ENCODE data around the gene NCR2.
A peak's percentile ranks its signal among the peaks of the same experiment; 100 is the strongest.

Gene NCR2

DNA sequence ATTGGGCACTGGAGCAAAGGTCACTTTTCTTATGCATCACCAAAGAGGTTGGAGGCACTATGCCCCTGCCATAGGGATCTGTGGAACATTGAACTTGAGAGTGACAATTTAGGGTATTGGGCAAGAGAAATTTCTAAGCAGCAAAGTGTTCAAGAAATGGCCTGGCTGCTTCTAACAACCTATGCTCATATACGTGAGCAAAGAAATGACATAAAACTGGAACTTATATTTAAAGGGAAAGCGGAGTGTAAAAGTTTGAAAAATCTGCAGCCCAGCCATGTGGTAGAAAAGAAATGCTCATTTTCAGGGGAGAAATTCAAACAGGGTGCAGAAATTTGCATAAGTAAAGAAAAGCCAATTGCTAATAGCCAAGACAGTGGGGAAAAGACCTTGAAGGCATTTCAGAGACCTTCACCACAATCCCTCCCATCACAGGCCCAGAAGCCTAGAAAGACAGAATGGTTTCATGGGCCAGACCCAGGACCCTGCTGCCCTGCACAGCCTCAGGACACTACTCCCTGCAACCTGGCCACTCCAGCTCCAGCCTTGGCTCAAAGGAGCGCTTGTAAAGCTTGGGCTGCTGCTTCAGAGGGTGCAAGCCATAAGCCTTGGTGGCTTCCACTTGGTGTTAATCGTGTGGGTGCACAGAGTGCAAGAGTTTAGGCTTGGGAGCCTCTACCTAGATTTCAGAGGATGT, 24.4 kb downstream of the NCR2 start:
- peak; percentile 15 for DNase-seq

DNA sequence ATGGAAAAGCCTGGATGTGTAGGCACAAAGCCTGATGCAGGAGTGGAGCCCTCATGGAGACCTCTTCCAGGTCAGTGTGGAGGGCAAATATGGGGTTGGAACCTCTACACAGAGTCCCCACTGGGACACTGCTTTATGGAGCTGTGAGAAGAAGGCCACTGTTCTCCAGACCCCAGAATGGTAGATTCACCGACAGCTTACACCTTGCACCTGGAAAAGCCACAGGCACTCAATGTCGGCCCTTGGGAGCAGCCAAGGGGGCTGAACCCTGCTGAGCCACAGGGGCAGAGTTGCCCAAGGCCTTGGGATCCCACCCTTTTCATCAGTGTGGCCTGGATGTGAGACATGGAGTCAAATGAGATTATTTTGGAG, 24.9 kb downstream of the NCR2 start:
- DNase-seq: no peak

DNA sequence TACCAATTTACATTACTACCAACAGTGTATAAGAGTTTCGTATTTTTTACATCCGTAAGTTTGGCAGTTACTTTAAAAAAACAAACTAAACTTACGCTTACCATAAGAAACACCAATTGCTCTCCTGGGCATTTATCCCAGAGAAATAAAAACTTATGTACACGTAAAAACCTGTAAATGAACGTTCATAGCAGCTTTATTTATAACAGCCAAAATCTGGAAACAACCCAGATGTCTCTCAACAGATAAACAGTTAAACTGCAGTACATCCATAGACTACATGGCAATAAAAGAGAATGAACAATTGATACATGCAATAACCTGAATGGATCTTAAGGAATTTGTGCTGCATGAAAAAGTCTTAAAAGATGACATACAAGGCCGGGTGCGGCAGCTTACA, 30.7 kb downstream of the NCR2 start:
- no peak for DNase-seq

DNA sequence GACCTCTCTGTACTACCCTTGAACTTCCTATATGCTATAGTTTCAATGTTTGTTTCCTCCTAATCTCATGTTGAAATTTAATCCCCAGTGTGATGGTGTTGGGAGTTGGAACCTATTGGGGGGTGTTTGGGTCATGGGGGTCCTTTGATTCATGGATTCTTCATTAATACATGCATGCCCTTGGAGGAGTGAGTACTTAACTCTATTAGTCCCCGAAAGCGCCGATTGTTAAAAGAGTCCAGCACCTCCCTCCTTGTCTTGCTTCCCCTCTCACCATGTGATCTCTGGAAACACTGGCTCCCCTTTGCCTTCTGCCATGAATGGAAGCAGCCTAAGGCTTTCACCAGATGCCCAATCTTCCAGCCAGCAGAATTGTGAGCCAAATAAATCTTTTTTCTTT, 31.7 kb downstream of the NCR2 start:
- no peak for DNase-seq

DNA sequence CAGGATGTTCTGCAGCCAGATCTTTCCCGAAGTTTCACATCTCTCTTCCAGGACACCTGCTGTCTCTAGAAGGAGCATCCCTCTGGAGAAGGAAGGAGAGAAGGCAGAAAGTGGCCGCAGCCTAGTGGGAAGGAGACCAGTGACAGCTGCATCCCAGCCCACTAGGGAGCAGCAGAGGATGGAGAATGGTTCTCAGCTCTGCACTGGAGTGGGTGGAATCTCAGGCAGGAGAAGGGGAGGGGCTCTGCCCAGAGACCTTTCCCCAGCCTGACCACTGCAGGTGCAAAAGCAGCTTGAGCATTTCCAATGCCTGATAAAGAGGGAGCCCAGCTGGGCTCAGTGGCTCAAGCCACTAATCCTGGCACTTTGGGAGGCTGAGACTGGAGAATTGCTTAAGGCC, 32.3 kb downstream of the NCR2 start:
- peak; percentile 92 for DNase-seq

DNA sequence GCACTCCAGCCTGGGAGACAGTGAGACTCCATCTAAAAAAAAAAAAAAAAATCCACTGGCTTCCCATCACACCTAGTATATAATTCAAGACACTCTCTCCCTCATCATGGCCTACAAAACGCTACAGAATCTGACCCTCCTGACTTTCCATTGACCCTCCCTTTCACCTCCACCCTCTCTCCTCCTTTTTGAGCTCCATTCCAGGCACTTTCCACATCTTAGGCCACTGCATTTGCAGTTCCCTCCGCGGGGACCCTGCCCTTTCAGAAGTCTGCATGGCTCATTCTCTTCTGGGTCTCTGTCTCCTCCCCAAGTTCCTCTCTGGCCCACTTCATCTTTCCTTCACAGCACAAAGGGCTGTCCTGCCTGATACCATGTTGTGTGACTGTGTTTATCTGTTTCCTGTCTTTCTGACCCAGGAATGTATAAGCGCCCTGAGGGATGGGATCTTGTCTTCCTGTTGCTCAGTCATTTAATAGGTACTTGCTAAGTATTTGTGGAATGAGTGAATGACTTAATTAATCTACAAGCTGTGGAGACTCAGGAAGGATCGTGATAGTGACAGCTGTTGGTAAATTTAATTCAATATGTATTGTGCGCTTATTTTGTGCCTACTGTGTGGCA, 35.2 kb downstream of the NCR2 start:
- DNase-seq: peak; percentile 64

DNA sequence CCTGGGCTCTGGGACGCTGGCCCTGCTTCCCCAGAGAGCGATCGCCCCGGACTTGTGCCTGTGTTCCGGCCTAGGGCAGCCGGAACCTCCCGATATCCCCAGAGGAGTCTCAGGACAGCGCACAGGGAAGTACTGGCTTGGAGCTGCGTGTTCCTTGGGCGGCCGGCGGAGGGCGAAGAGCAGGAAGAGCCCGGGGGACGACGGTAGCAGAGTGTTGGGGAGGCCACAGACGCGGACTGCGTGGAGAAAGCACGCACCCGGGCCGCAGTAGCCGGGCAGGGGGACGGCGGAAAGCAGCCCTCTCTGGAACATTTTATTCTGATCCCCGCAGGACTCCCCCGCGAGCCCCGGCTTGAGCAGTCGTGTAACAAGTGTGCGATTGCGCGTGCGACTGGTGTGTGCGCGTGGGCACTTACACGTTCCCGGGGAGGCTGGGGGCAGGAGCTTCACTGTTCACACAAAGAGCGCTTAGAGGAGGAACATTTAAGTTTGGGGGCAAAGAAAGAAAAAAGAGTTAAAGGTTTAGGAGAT, 36.1 kb downstream of the NCR2 start:
- DNase-seq: peak; percentile 69

DNA sequence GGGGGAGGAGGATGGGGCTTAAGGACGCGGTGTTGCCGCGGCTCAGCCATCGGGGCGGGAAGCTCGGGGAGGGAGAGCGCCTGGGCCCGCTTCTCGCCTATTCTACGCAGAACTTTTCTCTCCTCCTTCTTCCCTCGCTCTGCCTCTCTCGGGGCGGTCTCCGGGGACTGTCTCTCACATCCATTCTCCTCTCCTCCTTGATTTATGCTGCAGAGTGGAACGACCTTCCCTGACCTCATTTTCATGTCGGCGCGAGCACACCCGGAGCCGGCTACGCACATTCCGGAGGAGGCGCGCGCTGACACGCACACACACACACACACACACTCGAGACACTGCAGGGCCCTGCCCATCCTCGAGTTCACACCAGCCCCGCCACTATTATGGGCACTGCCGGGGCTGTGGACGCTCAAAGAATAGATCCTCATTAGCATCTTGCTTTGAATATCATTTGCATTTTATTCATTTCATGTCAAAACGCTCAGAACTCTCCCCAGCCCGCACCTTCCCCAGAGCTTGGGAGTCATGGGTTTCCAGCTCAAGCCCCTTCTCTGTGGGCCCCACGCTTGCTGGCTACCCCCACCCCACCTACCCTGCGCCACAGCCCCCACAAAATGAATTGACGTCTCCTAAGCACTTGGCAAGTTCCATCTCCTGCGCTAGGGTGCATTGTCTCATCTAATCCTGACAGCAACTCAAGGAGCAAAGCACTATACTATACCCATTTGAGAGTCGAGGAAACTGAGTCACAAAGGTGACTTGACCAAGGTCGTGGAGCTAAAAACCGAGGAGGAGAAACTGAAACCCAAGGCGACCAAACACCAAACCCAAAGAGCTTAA, 36.8 kb downstream of the NCR2 start:
- DNase-seq: peak; percentile 59

DNA sequence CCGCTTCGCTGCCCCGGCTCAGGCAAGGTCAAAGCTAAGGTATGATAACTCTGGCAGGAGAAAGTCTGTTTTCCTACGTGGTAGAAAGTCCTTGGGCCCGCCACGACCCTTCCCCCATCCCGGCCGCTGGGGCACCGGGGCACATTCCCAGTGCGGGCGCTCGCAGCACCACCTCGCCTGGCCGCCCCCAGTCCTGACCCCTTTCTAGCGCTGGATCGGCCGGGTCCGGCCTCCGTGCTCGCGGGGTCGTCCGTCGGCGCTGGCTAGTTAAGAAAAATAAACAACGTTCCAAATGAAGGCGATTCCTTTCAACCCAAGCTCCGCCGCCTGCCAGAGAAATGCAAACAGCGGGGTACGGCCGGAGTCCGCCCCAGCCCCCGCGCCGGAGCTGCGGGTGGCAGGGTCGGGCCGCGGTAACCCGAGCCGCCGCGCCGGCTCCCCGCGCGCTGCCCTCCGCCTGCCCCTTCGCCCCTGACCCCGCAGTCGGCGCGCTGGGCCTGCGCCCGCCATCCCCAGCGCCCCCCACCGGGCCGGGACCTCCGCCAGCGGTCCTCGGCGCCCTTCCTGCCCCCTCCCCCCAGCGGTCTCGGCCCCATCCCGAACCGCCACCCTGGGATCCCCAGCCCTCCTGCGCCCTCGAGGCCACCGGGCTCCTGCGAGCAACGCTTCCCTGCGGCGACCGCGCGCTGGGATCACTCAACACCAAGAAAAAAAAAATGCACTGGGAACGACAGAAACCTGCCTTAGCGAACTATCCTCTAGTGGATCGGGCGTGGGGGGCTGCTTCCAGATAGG, 37.6 kb downstream of the NCR2 start:
- DNase-seq: peak; percentile 72

DNA sequence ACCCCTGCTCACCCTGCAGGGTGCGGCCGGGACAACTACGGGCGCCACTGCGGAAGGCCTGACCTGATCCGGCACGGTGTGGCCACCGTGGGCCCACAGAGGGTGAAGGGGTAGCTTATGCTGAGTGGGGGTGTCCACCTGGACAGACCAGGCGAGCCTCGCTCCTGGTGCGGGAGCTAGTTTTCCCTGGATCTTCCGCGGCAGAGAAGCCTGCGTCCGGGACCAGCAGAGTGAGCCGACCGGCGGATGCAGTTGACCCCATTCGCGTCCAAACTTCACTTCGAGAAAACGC, 38.2 kb downstream of the NCR2 start:
- no peak for DNase-seq

DNA sequence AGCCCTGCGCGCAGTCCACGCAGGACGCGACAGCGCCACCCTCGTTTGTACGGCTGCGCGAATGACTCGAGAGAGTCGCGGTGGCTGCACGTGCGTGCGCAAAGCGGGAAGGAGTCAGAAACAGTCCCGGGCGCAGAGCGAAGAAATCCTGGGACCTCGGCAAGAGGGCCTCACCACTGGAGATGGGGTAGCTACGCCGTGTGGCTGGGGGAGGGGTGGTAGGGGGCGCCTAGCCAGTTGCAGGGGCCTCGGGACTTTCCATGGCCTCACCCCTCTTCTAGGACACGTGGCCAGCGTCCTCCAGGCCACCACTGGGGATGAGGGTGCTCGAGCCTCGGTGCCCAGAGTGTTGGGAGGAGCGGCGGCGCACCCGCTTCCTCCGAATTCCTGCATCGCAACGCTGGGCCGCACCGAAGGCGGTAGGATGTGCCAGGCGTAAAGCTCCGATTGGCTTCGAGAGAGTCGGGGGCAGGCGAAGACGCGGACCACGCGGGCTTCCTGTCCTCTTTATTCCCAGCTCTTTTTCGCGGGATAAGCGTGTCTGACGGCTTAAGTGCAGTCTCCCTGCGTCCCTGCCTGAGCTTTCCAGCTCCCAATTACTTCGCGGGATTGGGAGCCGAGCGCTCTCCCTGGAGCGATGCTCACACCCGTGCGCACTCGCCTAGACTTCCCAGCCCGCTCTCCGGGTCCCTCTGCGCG, 38.7 kb downstream of the NCR2 start:
- peak; percentile 44 for DNase-seq

DNA sequence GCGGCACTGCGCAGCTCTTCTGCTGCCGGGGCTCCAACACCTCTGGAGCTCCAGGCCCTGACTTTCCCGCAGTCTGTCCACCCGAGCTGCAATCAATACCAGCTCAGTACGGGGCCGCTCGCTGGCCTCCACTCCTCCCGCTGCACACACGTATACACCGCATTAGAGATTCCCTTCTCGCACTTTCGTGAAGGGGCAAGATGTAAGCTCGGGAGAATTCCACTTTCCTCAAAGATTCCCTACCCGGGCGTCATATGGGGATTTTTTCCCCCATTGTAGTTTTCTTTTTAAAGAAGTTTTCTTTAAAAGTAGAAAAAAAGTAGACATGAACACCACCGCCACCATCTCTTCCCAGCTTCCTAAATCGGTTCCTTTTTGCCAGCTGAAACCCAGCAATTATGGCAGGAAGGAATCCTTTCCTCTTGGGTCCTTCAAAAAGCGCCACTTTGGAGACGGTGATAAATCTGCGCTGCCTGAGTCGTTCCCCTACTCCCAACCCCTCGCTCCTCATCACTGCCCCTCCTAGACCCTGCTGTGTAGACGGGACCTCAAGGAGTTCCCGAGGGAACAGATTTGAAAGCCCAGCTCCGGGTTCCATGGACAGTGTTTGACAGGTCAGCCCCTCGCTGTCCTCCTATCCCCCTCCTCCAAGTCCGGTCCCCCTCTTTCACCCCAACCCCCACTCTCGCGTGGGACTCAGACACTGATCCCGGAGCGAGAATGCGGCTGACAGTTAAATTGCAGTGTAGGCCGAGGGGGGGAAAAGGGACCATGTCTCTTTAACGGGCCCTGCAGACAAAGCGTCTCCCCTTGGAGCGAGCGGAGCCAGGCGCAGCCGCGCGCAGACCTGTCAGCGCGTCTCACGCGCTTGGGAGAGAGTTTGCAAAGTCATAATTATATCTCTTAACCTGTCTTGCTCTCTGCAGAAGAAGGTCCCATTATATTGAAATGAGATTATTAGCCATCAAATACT, 39.5 kb downstream of the NCR2 start:
- DNase-seq: peak; percentile 78

DNA sequence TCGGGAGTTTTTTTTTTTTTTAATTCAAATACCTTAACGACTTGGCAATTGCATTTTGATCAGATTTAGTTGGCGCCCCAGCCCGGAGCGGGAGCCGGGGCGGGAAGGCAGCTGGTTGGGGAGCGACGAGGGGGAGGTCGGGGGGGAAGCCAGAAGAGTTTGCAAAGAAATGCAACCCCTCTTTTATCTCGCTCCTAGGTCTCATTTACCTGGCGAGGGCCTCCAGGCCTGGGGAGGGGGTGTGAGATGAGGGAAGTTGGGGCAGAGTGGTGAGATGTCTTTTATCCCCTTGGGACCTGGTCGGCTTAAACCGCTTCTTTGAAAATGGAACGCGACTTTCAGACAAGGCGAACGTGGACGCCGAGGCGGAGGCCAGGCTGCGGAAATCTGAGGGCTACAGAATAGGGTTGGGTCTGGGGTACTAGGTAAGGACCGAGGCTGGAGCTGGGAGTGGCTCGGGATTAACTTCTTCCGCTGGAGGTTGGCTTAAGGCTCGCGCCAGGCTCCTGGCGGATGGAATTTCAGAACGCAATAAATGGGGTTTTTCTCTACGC, 40.3 kb downstream of the NCR2 start:
- DNase-seq: peak; percentile 53

DNA sequence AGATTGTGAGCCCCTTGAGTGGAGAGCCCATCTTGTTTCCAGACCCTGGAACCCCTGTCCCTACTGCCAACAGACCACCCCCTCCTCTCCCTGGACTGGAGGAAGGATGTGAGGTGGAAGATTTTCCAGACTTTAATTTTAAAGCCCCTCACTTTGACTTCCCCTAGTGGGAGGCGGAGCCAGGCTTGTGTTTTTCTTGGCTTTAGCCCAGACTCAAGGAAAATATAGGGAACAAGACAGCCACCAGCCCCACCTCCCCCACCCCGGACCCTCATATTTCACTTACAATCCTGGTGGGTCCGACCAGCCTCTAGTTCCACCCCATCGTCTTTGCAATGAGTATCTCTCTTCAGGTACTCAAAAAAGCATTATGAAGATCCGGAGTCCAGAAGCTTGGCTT, 40.8 kb downstream of the NCR2 start:
- no peak for DNase-seq

DNA sequence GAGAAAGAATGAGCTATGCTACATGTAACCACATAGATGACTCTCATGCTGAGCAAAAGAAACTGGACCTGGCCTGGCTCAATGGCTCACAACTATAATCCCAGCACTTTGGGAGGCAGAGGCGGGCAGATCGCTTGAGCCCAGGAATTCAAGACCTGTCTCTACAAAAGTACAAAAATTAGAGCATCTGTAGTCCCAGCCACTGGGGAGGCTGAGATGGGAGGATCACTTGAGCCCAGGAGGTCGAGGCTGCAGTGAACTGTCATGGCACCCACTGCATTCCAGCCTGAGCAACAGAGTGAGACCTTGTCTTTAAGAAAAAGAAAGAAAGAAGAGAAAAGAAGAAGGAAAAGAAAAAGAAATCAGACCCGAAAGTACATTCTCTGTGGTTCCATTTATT, 41.7 kb downstream of the NCR2 start:
- no peak for DNase-seq

DNA sequence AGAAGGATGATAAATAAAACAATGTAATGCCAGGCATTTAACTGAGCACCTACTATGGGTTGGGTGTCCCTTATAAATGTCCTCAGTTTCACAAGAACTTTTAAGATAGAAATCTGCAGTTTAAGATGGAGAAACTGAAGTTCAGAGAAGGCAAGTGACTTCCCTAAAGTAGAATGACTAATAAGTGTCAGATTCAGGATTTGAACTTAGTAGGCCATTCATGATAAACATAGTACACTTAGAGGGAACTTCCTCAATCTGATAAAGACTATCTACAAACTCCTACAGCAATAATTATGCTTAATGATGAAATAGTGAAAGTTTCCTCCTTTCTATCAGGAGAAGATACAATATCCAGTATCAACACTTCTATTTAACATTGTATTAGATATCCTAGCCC, 43.9 kb downstream of the NCR2 start:
- no peak for DNase-seq

DNA sequence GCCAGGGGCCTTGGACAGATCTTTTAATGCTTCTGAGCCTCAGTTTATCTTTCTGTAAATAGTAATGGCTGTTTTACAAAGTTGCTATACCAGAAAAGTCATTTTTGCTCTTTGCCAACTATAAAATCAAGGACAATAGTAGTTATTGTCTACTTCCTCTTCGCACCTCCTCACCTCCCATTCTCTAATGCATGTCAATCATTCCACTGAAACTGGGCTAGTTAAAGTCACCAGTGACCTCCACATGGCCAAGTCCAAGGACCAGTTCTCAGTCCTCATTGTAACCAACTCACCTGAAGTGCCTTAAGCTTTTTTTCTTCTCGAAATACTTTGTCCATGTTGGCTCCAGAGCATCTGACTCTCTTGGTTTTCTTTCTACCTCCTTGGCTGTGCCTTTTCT, 51.2 kb downstream of the NCR2 start:
- DNase-seq: no peak

DNA sequence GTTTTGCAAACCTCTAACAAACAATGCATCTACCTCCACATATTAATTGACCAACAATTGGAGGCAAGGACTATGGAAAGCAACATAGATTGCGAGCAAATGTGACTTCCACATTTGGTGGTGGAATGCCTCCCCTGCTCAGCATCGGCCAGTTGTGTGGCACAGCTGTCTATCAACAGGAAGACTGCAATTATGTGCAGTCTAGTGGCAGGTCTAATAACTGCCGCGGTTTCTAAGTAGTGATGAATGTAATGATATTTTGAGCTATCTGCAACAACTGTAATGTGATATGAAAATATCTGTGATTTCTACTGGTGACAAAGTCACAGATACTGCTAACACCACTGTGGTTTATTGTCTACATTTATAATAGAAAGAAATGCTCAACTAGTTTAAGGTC, 56.8 kb downstream of the NCR2 start:
- DNase-seq: peak; percentile 50

DNA sequence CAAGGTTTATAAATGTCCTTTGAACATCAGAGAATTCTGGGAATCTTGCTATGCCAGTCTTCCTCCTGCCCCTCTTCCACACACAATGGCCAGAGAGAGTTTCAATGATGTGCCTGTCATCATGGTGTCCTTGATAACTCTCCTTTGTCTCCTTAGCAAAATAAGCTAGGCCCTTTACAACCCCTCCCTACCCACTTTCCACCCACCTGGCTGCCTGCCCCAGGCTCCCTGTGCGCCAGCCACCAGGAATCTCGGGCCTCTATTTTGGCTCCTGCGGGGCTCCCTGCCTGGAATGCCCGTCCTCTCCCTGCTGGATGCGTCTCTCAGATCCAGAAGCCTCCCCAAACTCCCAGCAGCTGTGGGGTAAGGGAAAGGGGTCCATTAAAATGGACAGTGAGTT, 60.9 kb downstream of the NCR2 start:
- no peak for DNase-seq

DNA sequence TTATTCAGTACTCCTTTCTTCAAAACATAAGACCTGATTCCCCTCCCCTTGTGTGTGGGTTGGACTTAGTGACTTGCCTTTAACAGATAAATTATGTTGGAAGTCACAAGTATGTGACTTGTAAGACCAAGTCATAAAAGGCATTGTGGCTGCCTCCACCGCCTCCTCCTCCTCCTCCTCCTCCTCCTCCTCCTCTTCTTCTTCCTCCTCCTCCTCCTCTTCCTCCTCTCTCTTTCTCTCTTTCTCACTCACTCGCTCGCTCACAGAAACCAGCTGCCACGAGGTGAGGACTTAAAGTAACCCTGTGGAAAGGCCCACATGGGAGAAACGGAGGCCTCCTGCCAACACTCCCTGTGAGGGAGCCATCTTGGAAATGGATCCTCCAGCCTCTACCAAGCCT, 64.0 kb downstream of the NCR2 start:
- no peak for DNase-seq
